Vagina (tissue), 2 donors: ENCODE results near the gene GPR35.

Experiments used
- POLR2A ChIP-seq, 2 donors: fragments of 450-650 bp; IDR thresholded peaks; one replicate each; pipeline ENCODE4 v1.6.1; 2017; ENCODE audit warnings: antibody characterized with exemption in 2 of 2, mild to moderate bottlenecking in 2 of 2, moderate library complexity in 2 of 2
- TF ChIP-seq, protein P1 (sequence below), 3 experiments: fragments of 450-650 bp in 2 of 3; fragments of 200-600 bp in 1 of 3; sonication (generic) in 1 of 3; IDR thresholded peaks; one replicate each; pipeline ENCODE4 v1.5.1; 2017 to 2019; ENCODE audit warnings: antibody characterized with exemption in 3 of 3, mild to moderate bottlenecking in 2 of 3, moderate library complexity in 2 of 3

DNA sequence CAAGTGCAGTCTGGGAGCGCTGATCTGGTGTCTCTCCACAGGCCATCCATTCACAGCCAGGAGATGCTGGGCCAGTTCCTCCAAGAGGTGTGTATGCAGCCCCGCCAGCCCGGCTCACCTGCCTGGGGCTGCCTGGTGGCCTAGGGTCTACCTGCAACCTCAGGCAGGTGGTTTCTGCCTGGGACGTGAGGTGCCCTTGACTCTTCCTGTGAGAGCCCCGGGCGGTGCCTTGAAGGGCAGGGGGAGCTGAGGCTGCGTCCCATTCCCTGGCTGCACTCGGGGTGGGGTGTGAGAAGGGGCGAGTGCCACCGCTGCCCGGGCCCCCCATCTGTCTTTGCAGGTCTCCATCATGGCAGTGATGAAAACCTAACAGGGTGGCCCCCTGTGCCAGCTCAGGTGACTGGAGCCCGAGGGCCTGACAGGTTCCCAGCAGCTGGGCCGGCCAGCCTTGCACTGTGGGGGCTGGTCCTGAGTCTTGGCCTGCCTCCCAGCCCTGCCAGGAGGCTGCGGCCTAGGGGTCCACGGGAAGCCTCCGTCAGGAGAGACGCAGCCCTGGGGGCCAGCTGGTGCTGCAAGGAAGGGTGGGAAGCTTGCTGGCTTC, 26.9 kb upstream of the GPR35 start:
- TF ChIP-seq, protein P1, sequence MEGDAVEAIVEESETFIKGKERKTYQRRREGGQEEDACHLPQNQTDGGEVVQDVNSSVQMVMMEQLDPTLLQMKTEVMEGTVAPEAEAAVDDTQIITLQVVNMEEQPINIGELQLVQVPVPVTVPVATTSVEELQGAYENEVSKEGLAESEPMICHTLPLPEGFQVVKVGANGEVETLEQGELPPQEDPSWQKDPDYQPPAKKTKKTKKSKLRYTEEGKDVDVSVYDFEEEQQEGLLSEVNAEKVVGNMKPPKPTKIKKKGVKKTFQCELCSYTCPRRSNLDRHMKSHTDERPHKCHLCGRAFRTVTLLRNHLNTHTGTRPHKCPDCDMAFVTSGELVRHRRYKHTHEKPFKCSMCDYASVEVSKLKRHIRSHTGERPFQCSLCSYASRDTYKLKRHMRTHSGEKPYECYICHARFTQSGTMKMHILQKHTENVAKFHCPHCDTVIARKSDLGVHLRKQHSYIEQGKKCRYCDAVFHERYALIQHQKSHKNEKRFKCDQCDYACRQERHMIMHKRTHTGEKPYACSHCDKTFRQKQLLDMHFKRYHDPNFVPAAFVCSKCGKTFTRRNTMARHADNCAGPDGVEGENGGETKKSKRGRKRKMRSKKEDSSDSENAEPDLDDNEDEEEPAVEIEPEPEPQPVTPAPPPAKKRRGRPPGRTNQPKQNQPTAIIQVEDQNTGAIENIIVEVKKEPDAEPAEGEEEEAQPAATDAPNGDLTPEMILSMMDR (IDR thresholded peaks at IDR 0.05): no peak
- TF ChIP-seq POLR2A (IDR thresholded peaks at IDR 0.05): no peak
